COR-L47 (cell line): Measurements from ENCODE around the gene TSHZ2.

Experiments
- DNase-seq: peaks from one replicate; lab custom pipeline; 2025; lab: John Stamatoyannopoulos, UW

Gene TSHZ2

GRCh38 chr20:53539516-53539915 is 567.4 kb downstream of the TSHZ2 start:
- no peak for DNase-seq
